Progenitor cell of endocrine pancreas (in vitro differentiated cells): ENCODE measurements around the gene TRPM2. TPM values are rescaled to one million over a fixed set of nuclear protein-coding genes. Genes with fewer than 3 reads are reported as not detected.

Experiments
- DNase-seq: peaks from one replicate; pipeline ENCODE4 v3.0.0; 2021; ENCODE audit warnings: low spot score; ENCODE audit not compliant: unreplicated experiment
- H3K27ac Mint-ChIP-seq: 2 replicates; pipeline ENCODE4 v1.8.0; 2021; ENCODE audit warnings: mild to moderate bottlenecking, moderate library complexity, mixed read lengths
- H3K27me3 Mint-ChIP-seq: 2 replicates; pipeline ENCODE4 v1.8.0; 2021; ENCODE audit warnings: mixed read lengths
- H3K36me3 Mint-ChIP-seq: 2 replicates; pipeline ENCODE4 v1.8.0; 2022; ENCODE audit warnings: mixed read lengths; ENCODE audit not compliant: insufficient read depth
- H3K4me1 Mint-ChIP-seq: 2 replicates; pipeline ENCODE4 v1.8.0; 2021; ENCODE audit warnings: low read depth, mixed read lengths
- H3K4me3 Mint-ChIP-seq: 2 replicates; pipeline ENCODE4 v1.8.0; 2021; ENCODE audit warnings: low read depth, mild to moderate bottlenecking, moderate library complexity, mixed read lengths
- H3K9me3 Mint-ChIP-seq: 2 replicates; pipeline ENCODE4 v1.8.0; 2021; ENCODE audit warnings: low read depth, mixed read lengths
- total RNA-seq: library from RNA; stranded (reverse); gene quantifications from 2 replicates; pipeline ENCODE4 v1.2.1, GENCODE V29; 2021
- TF ChIP-seq, protein P1 (sequence below): fragments of 200-600 bp; sonication (generic); IDR thresholded peaks from one replicate; pipeline ENCODE4 v1.5.0; 2021; ENCODE audit warnings: antibody characterized with exemption, mild to moderate bottlenecking; ENCODE audit not compliant: unreplicated experiment

TRPM2 gene
- total RNA-seq, 1 donor from 2014 or later: 0.17 TPM

GRCh38 chr21:44379991-44380865, 26.8 kb downstream of the TRPM2 start:
- Mint-ChIP-seq H3K27me3 (peaks cover 30% of the 10 kb centered on the region), H3K4me3 (no peak overlapping the region), H3K4me1 (no peaks in the 10 kb centered on the region), H3K36me3 (no peaks in the 10 kb centered on the region), H3K9me3 (peaks cover 15% of the 10 kb centered on the region), H3K27ac (no peak overlapping the region)
- no peak for DNase-seq
- TF ChIP-seq, protein P1, sequence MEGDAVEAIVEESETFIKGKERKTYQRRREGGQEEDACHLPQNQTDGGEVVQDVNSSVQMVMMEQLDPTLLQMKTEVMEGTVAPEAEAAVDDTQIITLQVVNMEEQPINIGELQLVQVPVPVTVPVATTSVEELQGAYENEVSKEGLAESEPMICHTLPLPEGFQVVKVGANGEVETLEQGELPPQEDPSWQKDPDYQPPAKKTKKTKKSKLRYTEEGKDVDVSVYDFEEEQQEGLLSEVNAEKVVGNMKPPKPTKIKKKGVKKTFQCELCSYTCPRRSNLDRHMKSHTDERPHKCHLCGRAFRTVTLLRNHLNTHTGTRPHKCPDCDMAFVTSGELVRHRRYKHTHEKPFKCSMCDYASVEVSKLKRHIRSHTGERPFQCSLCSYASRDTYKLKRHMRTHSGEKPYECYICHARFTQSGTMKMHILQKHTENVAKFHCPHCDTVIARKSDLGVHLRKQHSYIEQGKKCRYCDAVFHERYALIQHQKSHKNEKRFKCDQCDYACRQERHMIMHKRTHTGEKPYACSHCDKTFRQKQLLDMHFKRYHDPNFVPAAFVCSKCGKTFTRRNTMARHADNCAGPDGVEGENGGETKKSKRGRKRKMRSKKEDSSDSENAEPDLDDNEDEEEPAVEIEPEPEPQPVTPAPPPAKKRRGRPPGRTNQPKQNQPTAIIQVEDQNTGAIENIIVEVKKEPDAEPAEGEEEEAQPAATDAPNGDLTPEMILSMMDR: no peak

GRCh38 chr21:44380876-44381275, 27.5 kb downstream of the TRPM2 start:
- Mint-ChIP-seq H3K27me3 (peaks cover 25% of the 10 kb centered on the region), H3K4me1 (no peaks in the 10 kb centered on the region), H3K27ac (no peak overlapping the region), H3K36me3 (no peaks in the 10 kb centered on the region), H3K9me3 (peaks cover 20% of the 10 kb centered on the region), H3K4me3 (no peak overlapping the region)
- no peak for DNase-seq
- TF ChIP-seq, protein P1: no peak

DNA sequence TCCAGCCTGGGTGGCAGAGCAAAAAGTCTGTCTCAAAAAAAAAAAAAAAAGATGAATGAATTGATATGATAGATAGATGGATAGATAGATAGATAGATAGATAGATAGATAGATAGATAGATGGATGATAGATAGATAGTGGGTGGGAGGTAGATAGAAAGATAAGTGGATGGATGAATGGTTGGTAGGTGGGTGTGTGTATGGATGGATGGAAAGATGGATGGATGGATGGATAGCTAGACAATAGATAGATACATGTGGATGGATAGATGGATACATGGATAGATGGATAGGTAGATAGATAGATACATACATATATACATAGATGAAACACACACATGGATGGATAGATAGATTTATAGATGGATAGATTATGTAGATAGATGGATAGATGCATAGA, 28.5 kb downstream of the TRPM2 start:
- Mint-ChIP-seq H3K9me3 (peaks cover 24% of the 10 kb centered on the region), H3K27ac (no peak overlapping the region), H3K27me3 (peaks cover 22% of the 10 kb centered on the region), H3K4me1 (no peaks in the 10 kb centered on the region), H3K4me3 (no peak overlapping the region), H3K36me3 (no peaks in the 10 kb centered on the region)
- TF ChIP-seq, protein P1: no peak
- no peak for DNase-seq

DNA sequence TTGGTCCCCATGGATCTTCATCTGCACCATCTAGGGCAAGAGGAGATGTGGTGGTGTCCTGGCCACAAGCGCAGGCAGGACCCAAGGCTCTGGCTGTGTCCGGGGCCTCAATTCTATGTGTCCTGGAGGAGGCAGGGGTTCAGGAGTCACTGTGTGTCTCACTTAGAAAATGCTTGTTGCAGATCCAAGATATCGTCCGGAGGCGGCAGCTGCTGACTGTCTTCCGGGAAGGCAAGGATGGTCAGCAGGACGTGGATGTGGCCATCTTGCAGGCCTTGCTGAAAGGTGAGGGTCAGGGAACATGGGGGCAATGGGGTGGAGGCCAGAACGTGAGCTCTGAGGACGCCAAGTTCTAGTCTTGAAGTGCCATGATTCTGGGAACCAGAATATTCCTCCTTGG, 29.1 kb downstream of the TRPM2 start:
- H3K27ac Mint-ChIP-seq: no peak overlapping the region
- peaks cover 24% of the 10 kb centered on the region for H3K9me3 Mint-ChIP-seq
- DNase-seq: no peak
- H3K4me1 Mint-ChIP-seq: no peaks in the 10 kb centered on the region
- peaks cover 20% of the 10 kb centered on the region for H3K27me3 Mint-ChIP-seq
- no peaks in the 10 kb centered on the region for H3K36me3 Mint-ChIP-seq
- TF ChIP-seq, protein P1: no peak
- no peak overlapping the region for H3K4me3 Mint-ChIP-seq

DNA sequence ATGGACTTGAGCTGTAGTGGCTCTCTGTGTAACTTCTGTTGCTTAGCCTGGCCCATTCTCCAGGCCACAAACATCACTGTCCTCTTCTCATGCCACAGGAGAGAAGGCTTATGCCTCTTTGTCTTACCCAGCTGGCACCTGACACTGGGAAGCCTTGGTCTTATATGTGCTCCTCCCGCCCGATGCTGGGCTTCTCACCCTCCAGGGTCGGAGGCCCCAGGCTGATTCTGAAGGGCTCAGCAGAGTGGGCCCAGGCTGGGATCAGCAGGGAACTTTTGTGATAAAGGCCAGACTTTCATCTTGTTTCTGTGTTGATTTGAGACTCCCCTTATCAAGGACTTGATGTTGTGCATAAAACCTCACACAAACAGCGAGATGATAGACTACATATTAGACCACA, 29.8 kb downstream of the TRPM2 start:
- Mint-ChIP-seq H3K27me3 (peaks cover 20% of the 10 kb centered on the region), H3K4me1 (no peaks in the 10 kb centered on the region), H3K27ac (no peak overlapping the region), H3K9me3 (peaks cover 24% of the 10 kb centered on the region), H3K36me3 (no peaks in the 10 kb centered on the region), H3K4me3 (no peak overlapping the region)
- TF ChIP-seq, protein P1: no peak
- no peak for DNase-seq
